Fibroblast of skin of scalp (primary cell): ENCODE results near the gene EXOSC7.
"Not testable (repeated sequence)": the region's sequence is repeated elsewhere in the genome, so short reads cannot be mapped to it uniquely, and the experiment has no call there.

Experiments
- DNase-seq: peaks from one replicate; pipeline ENCODE4 v3.0.0-alpha.2; 2013

EXOSC7 gene

GRCh38 chr3:44962621-44963393 is 13.2 kb upstream of the EXOSC7 start:
- no peak for DNase-seq

DNA sequence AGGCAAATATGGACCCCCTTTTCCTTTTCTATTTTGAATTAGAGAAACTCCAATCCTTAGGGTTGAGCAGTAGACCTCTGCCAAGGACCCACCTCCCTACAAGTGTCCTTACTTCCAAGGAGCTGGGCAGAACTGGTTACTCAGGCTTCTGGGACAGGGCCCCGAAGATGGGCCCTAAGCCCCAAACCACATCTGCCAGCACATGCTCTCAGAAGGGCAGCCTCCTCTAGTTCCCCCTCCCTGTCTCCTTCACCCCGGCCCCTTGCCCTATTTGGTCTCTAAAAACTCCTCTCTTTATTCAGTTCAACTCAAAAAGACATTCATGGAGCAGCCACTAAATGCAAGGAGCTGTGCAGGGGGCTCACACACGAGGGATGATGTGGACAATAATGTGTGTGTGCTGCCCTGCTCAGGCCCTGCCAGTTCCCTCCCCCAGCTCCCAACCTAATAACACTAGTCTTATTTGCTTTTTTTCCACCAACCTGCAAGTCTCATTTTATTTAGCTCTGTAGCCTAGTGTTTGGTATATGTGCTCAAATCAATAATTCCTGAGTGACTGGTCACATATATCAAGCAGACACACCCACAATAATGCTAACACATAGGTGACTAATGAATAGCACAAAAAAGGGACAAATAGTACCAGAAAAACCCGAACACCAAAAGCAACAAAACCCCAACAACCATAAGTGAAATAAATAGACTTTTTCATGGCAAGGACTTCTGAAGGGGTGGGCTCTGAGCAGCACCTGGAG is 12.3 kb upstream of the EXOSC7 start:
- DNase-seq, result no peak

DNA sequence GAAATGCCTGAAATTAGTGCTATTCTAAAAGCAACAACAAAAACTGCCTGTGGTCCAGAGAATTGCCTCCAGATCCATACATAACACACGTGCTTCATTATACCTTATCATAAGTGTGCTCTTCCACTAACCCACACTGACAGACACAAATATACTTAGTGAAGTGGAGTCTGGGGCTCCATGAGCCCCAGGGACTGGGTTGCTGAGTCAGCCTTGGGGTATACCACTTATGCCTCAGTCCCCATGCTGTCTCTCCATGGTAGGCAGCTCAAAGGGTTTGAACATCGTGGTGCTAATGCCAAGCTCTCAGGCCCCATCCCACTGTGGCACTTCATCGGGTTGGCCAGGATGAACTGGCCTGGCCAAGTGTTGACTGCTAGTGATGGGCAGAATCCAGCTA is 10.9 kb upstream of the EXOSC7 start:
- DNase-seq, result no peak

- DNase-seq, result no peak
Observed at GRCh38 chr3:44966795-44967278, 9.2 kb upstream of the EXOSC7 start.

GRCh38 chr3:44968447-44968858 is 7.6 kb upstream of the EXOSC7 start:
- no peak for DNase-seq

DNA sequence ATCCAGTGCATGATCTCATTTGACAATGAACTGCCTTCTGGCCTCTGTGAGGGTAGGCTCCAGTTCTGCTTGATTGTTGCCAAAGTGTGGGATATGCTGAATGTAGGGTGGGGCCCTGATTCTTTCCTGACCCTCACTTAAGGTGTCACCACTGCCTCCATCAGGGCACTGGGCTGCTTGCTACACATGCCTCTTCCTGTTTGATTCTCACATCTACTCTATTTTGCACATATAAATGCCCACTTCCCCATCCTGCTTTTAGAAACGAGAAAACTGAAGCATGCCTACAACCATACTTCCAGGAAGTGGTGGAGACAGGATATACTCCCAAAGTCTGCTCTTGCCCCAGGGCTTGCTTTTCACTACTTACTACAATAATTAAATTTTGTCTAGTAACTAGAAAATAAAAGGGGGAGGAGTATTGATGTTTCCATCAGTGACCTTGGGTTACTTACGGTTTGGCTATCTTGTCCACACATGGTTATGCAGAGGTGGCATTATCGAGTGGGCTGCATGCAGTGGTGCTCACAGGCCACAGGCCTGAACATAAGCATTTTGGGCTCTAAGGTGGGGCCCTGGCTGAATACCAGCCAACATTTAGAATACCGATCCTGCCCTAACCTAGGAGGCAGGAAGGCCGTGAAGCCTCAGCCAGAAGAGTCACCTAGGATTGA is 6.8 kb upstream of the EXOSC7 start:
- no peak for DNase-seq

DNA sequence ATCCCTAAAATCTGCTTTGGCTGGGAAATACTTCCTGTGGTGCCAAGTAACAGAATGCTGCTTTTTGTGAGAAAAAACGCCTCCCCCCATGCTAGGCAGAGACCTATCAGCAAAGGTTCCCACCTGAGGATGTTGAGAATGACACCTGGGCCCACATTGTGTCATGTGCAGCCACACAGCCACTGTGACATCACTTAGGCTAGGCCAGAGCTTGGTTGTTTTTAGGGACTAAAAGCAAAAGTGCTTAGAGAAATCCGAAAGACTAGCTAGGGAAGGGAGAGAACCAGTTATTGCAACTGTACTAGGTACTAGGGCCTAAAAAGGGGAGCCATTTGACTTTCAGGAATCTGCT is 6.2 kb upstream of the EXOSC7 start:
- no peak for DNase-seq

GRCh38 chr3:44970926-44971490 is 5.0 kb upstream of the EXOSC7 start:
- no peak for DNase-seq

GRCh38 chr3:44974416-44974815 is 1.6 kb upstream of the EXOSC7 start:
- no peak for DNase-seq

- peak; percentile 18 for DNase-seq
Observed at GRCh38 chr3:44981220-44981619, 5.2 kb downstream of the EXOSC7 start.

- no peak for DNase-seq
Observed at GRCh38 chr3:44981751-44982150, 5.7 kb downstream of the EXOSC7 start.

GRCh38 chr3:44982817-44983216 is 6.8 kb downstream of the EXOSC7 start:
- no peak for DNase-seq

- DNase-seq, result no peak
Observed at GRCh38 chr3:44983484-44983941, 7.5 kb downstream of the EXOSC7 start.

DNA sequence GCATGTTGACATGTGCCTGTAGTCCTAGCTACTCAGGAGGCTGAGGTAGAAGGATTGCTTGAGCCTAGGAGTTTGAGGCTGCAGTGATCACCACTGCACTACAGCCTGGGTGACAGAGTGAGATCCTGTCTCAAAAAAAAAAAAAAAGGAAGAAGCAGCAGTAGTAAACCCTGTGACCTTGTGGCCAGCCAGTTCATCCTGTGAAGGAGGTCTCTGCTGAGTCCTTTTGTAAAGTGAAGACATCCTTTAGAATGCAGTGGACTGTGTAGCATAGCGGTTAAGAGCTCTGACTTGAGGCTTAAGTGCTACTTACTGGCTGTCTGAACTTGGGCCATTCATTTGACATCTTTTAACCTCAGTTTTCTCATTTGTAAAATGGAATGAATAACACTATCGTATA is 8.3 kb downstream of the EXOSC7 start:
- no peak for DNase-seq

DNA sequence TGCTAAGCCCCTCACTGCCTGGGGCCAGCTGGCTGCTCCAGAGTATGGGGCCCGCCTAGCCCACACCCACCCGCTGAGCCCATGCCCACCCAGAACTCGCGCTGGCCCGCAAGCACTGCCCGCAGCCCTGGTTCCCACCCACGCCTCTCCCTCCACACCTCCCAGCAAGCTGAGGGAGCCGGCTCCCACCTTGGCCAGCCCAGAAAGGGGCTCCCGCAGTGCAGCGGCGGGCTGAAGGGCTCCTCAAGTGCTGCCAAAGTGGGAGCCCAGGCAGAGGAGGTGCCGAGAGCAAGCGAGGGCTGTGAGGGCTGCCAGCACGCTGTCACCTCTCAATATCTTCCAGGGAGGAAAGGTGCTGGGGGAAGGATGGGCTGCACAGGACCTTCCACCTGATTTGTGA is 10.3 kb downstream of the EXOSC7 start:
- DNase-seq, result not testable (repeated sequence)

DNA sequence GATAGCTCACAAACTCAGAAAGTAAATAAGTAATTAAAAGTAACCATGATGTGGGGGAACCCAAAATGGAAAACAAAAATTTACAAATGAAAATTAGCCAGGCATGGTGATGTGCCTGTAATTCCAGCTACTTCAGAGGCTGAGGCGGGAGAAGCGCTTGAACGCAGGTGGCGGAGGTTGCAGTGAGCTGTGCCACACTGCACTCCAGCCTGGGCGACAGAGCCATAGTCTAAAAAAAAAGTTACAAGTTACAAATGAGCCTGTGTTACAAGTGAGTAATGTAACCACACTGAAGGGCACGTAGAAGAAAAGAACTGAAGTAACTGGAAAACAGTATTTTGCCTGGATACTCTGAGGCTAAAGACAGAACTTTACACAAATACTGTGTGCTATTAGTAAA is 11.3 kb downstream of the EXOSC7 start:
- DNase-seq, result no peak

DNA sequence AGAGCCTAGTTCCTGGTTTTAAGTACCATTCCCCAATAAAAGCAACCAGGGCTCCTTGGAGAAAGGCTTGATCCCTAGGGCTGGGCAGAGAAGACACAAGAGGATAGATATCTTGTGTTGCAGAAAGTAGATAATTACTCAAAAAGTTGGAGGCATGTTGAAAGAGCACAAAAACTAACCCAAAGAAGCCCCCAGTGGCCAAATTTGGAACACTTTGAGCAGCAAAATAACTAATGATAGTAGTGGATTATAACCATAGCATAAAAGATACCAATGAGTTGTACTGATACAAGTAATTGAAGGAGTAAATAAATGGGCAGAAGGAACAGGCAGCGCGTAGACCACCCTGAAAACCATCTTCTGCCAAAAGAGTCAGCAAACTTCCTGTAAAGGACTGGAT is 12.0 kb downstream of the EXOSC7 start:
- DNase-seq, result peak; percentile 7

DNA sequence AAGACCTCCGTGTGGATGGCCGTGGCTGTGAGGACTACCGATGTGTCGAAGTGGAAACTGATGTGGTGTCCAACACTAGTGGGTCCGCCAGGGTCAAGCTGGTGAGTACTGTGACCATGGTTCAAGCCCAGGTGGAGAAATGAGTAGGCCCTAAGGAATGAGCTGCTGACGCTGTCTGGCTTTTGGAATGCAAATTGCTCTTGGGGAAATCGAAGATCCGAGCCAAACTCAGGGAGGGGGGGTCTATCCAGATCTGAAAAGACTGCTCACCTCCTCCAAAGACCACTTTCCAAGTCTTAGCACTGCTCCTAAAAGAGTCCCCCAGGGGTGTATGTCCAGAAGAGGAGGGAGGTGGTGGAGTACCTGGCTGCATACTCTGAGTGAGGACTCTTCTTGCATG is 13.1 kb downstream of the EXOSC7 start:
- no peak for DNase-seq

DNA sequence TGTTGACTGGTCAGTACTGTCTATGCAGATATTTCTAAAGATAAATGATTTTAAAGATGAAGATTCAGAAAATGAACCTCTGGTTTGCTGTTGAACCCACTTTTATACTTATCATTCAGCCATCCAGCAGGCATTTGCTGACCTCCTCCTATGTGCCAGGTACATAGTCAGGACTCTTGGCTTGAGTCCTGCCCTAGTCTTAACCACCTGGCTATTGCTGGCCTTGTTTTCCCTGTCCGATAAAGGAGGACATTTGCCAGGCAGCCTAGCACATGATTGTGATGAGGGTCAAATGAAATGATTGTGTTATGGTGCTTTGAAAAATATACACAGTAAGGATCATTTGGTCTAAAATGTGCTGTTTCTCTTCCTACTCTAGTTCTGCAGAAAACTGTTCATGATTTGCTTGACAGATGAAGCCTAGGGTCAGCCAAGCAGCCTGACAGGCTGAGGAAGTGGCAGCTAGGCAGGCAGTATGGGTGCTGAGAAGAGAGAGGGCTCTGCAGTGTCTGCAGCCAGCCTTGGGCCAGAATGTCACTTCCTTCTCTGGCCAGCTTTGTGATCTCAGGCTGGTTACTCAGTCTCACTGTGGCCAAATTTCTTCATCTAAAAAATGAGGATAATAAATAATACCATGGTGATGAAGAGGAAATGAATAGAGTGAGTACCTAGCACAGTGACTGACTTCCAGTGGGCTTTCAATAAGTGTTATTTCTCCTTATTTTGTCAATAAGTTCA is 13.8 kb downstream of the EXOSC7 start:
- DNase-seq, result no peak

DNA sequence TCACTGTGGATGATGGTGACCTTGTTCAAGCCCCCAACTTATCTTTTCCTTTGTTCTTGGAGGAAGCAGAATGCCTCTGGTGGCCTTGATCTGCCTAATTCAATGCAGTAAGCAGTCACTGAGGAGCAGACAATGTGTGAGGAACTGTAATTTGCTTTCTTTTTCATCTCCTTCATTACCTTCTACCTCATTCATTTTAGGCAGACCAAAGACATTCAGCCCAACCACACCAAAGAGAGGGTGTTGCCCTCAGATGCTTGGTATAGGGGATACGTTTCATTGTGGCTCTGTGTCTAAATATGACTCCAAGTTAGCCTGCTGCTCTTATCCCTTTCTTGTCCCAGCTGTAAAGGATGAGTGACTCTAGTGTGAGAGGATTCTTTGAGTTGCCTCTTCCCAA is 15.3 kb downstream of the EXOSC7 start:
- DNase-seq, result no peak

- peak; percentile 18 for DNase-seq
Observed at GRCh38 chr3:44992555-44993470, 16.8 kb downstream of the EXOSC7 start.
